Heart left ventricle (tissue), 16 donors: ENCODE results near the gene SRRM2. TPM values are rescaled to one million over a fixed set of nuclear protein-coding genes. Genes with fewer than 3 reads are reported as not detected.
A peak's percentile ranks its signal among the peaks of the same experiment; 100 is the strongest.

ENCODE experiments used
- ATAC-seq, 4 donors: fragments of 200-7000 bp; cut with Tn5 transposase; one replicate each; pipeline ENCODE4 v1.9.1; 2020 to 2022; ENCODE audit warnings: moderate library complexity in 4 of 4, mild to moderate bottlenecking in 3 of 4, moderate number of reproducible peaks in 1 of 4
- DNase-seq, 5 donors: peaks; one replicate each; pipeline ENCODE4 v3.0.0-alpha.2; 2020
- H3K27ac ChIP-seq, 12 donors: fragments of 200-600 bp; sonication (generic) in 4 of 12; one replicate each; pipeline versions ENCODE4 v1.5.0 to v1.8.0; 2016 to 2022; ENCODE audit warnings: mild to moderate bottlenecking in 2 of 12
- H3K27me3 ChIP-seq, 9 donors: fragments of 200-600 bp; sonication (generic) in 2 of 9; one replicate each; pipeline versions ENCODE4 v1.5.1 to v1.8.0; 2016 to 2022; ENCODE audit warnings: mild to moderate bottlenecking in 3 of 9
- H3K36me3 ChIP-seq, 9 donors: fragments of 200-600 bp; sonication (generic) in 2 of 9; one replicate each; pipeline versions ENCODE4 v1.5.0 to v1.8.0; 2018 to 2022; ENCODE audit warnings: mild to moderate bottlenecking in 2 of 9
- H3K4me1 ChIP-seq, 12 donors: fragments of 200-600 bp; sonication (generic) in 4 of 12; one replicate each; pipeline versions ENCODE4 v1.5.0 to v1.8.0; 2016 to 2022; ENCODE audit warnings: mild to moderate bottlenecking in 3 of 12
- H3K4me3 ChIP-seq, 12 donors: fragments of 200-600 bp; sonication (generic) in 4 of 12; one replicate each; pipeline versions ENCODE4 v1.5.0 to v1.8.0; 2017 to 2022; ENCODE audit warnings: mild to moderate bottlenecking in 9 of 12, moderate library complexity in 4 of 12
- H3K9me3 ChIP-seq, 12 donors: fragments of 200-600 bp; sonication (generic) in 4 of 12; one replicate each; pipeline versions ENCODE4 v1.5.0 to v1.8.0; 2016 to 2022; ENCODE audit warnings: mild to moderate bottlenecking in 1 of 12
- CTCF ChIP-seq, 12 donors: fragments of 200-600 bp; sonication (generic) in 4 of 12; IDR thresholded peaks; one replicate each; pipeline versions ENCODE4 v1.5.0 to v1.8.0; 2018 to 2022; ENCODE audit warnings: antibody characterized with exemption in 12 of 12, mild to moderate bottlenecking in 5 of 12
- POLR2A ChIP-seq, 2 donors: fragments of 450-650 bp; IDR thresholded peaks; one replicate each; pipeline ENCODE4 v1.6.1; 2017; ENCODE audit warnings: antibody characterized with exemption in 2 of 2, mild to moderate bottlenecking in 2 of 2, moderate library complexity in 2 of 2
- WGBS, 4 donors: extraction: QIAGEN DNeasy Blood & Tissue Kit in 2 of 4; methylation state at CpG; one replicate each; pipeline versions ENCODE4 v1.1.5 to v1.1.7; 2013 to 2018; 5-methylcytosine and 5-hydroxymethylcytosine counted together
- intact Hi-C, 10 donors: fragments of 100-400 bp; cut with DNase I; formaldehyde crosslinking; loops; one replicate each; pipeline versions ENCODE4 v1.11.1 to v1.14.2; 2022
- polyA plus RNA-seq, 2 donors: library from polyadenylated mRNA; stranded (reverse); fragments of 200-250 nt; gene quantifications; one replicate each; pipeline ENCODE4 v1.2.3, GENCODE V29; 2013
- total RNA-seq, 9 donors: library from RNA; depleted of rRNA in 2 of 9; stranded (reverse); fragments of >200 nt in 2 of 9; fragmentation: NEBNext Ultra II Directional in 3 of 9; extraction: Animal tissue kit (Norgen Biotek cat#: 25700) in 3 of 9; gene quantifications; one replicate each; pipeline versions ENCODE4 v1.1.0 to v1.2.4, GENCODE V29; 2016 to 2023
- donor health status: ischemic (EF 13 %, LVEDD 7.1; RV severe dilation, severe dysfunction).
- donor health status: healthy with polysubstance abuse.
- donor health status: DM: no; HTN: yes; CAD: no.
- donor health status: DM: no; HTN: no; CAD: no.
- donor health status: ischemic (EF 25% LVEDD 6.9; RV normal size, moderate dysfunction).
- donor health status: ischemic (EF 25% LVEDD 5.7; RV mildly dilated, moderate dysfunction).
- donor health status: healthy.
- donor health status: DM: yes; HTN: yes; CAD: no.
- donor health status: ischemic (EF 35%, LVEDD 5.7; RV mildly dilated, moderate dysfunction).
- donor health status: nonischemic (EF 11% LVEDD 7.7; RV severe dilation, severe dysfunction).
- donor health status: DM: yes; HTN: yes; CAD: no.
- donor health status: PGD.
- donor health status: ischemic (EF 29% LVEDD 5.4; RV normal size, mild dysfunction).
- donor health status: nonischemic (EF 23%, LVEDD 6.1; RV moderate dilation, normal function).

Gene SRRM2
- total and polyA plus RNA-seq, 11 donors = 112 to 540 (median 233) TPM

- Histone ChIP-seq H3K27ac (no peak overlapping the region), H3K4me3 (no peak overlapping the region), H3K36me3 (no peaks in the 10 kb centered on the region), H3K4me1 (peaks cover 0 to 29% (median 12%) of the 10 kb centered on the region in 12 donors), H3K9me3 (no peaks in the 10 kb centered on the region), H3K27me3 (peaks cover 17 to 30% (median 26%) of the 10 kb centered on the region in 9 donors)
- intact Hi-C loops = loop anchor here in 1 of 10 donors (10.0 kb wide), 1 partner anchor 82 kb away; no protein-coding TSS in a partner anchor
- WGBS, 4 donors = 67 to 83% (median 71%) methylated on average over 17 to 20 of the region's 20 CpGs
- DNase-seq (peak in 1 of 5 donors; percentile 15), ATAC-seq (no peak)
- TF ChIP-seq POLR2A (IDR thresholded peaks at IDR 0.05) = no peak
- TF ChIP-seq CTCF (IDR thresholded peaks at IDR 0.05) = no peak
Observed at GRCh38 chr16:2782583-2783351, 30.3 kb downstream of the SRRM2 start.

- Histone ChIP-seq H3K36me3 (no peaks in the 10 kb centered on the region), H3K4me1 (peaks cover 0 to 19% (median 5%) of the 10 kb centered on the region in 12 donors), H3K4me3 (no peak overlapping the region), H3K9me3 (no peaks in the 10 kb centered on the region), H3K27ac (no peak overlapping the region), H3K27me3 (peaks cover 17 to 39% (median 35%) of the 10 kb centered on the region in 9 donors)
- DNase-seq (peak in 2 of 5 donors; percentile 4 to 13), ATAC-seq (no peak)
- no peak for TF ChIP-seq CTCF (IDR thresholded peaks at IDR 0.05)
- no peak for TF ChIP-seq POLR2A (IDR thresholded peaks at IDR 0.05)
- 83 to 89% (median 86%) methylated on average over 13 to 15 of the region's 15 CpGs for whole genome bisulfite sequencing, 4 donors
- intact Hi-C loops = loop anchor here in 1 of 10 donors (10.0 kb wide), 1 partner anchor 81 kb away; no protein-coding TSS in a partner anchor
Observed at GRCh38 chr16:2783581-2784357, 31.3 kb downstream of the SRRM2 start.

- no peak for TF ChIP-seq CTCF (IDR thresholded peaks at IDR 0.05)
- no peak for TF ChIP-seq POLR2A (IDR thresholded peaks at IDR 0.05)
- DNase-seq (peak in 3 of 5 donors; percentile 10 to 16 (median 12)), ATAC-seq (no peak)
- H3K27me3 ChIP-seq = peaks cover 17 to 44% (median 39%) of the 10 kb centered on the region in 9 donors
- H3K4me3 ChIP-seq = peak overlapping the region in 9 of 12 donors; percentile 14 to 56 (median 37)
- no peaks in the 10 kb centered on the region for H3K36me3 ChIP-seq
- intact Hi-C loops = loop anchor here in 1 of 10 donors (10.0 kb wide), 1 partner anchor 80 kb away; no protein-coding TSS in a partner anchor
- 49 to 87% (median 69%) methylated on average over 6 to 15 of the region's 15 CpGs for WGBS, 4 donors
- H3K9me3 ChIP-seq = no peaks in the 10 kb centered on the region
- H3K27ac ChIP-seq = no peak overlapping the region
- peaks cover 0 to 12% (median 2%) of the 10 kb centered on the region in 12 donors for H3K4me1 ChIP-seq
Observed at GRCh38 chr16:2784358-2785100, 32.1 kb downstream of the SRRM2 start.
